A673 (cell line): ENCODE results near the gene NPHP4.

Experiments
- CTCF ChIP-seq: fragments of 300-800, 200-600 bp; sonication (generic); conservative IDR thresholded peaks from 2 replicates; pipeline ENCODE4 v1.5.1; 2017; ENCODE audit warnings: low read depth, mild to moderate bottlenecking, antibody characterized with exemption, low read length, moderate library complexity, mixed read lengths
- EZH2 ChIP-seq: fragments of 200-600 bp; sonication (generic); IDR thresholded peaks from 2 replicates; pipeline ENCODE4 v1.6.1; 2017; ENCODE audit warnings: borderline replicate concordance, low read depth, mild to moderate bottlenecking, mixed read lengths, antibody characterized with exemption, low read length; ENCODE audit not compliant: poor library complexity, severe bottlenecking

GRCh38 chr1:5889462-5889861, 102.8 kb downstream of the NPHP4 start:
- TF ChIP-seq CTCF: no peak
- TF ChIP-seq EZH2: no peak
